Stimulated activated CD4-positive, alpha-beta T cell treated with anti-CD3 and anti-CD28 coated beads, Interleukin-1b, Interleukin-23, amount 100 ng/mL, for 1 hour (primary cell): Measurements from ENCODE around the gene CCDC15.

Experiments
- DNase-seq, 2 donors: peaks; one replicate each; pipeline ENCODE4 v3.0.0-alpha.2; 2020; ENCODE audit warnings: low read depth in 2 of 2

CCDC15 gene

DNA sequence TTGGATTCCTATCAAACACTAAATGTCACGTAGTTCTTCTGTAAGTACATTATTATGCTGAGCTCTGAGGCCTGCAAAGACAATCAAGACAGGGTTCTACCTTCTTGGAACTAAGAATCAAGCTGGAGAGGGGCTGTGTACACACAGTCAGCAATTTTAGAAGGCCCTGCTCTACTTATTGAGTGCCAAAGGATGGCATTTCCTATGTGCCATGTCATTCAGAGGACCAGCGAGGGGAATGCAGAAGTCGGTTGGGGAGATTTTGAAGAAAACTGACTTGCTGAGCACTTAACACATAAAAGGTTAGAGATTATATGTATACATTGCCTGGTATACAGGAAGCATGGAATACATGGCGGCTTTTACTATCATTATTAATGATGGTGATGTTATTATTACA lies 114.4 kb downstream of the CCDC15 start:
- DNase-seq: no peak

DNA sequence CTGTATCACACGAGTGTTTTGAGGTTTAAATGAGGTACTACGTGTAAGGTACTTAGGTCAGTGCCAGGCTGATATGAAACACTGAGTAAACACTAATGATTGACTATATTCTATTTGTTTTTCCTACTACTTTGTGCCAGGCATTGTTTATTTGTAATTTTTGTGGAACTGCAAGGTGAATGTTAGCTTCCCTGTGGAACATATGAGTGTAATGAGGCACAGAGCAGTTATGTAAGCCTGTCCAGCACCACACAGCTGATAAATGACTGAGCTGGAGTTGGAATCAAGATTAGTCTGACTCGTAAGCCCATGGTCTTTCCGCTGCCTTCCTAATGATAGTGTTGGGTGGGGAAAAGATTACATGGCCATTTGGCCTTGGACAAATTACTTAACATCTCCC lies 115.0 kb downstream of the CCDC15 start:
- DNase-seq: no peak

DNA sequence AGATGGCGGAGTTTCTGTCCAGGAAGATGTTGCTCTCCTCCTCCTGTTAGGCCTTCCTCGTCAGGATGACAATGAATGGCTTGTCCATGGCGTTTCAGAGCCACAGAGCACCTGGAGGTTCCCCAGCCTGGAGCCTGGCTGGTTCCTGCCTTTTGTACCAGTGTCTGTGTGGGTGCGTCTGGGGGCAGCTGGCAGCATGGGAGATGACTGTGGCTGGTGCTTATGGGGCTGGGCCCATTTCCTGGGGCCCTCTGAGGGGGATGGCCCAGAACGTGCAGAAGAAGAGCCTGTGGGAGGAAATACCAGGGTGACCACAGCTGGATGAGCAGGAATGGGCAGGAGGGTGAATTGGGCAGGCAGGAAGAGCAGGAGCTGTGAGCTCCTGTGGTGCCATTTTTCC lies 115.8 kb downstream of the CCDC15 start:
- no peak for DNase-seq

DNA sequence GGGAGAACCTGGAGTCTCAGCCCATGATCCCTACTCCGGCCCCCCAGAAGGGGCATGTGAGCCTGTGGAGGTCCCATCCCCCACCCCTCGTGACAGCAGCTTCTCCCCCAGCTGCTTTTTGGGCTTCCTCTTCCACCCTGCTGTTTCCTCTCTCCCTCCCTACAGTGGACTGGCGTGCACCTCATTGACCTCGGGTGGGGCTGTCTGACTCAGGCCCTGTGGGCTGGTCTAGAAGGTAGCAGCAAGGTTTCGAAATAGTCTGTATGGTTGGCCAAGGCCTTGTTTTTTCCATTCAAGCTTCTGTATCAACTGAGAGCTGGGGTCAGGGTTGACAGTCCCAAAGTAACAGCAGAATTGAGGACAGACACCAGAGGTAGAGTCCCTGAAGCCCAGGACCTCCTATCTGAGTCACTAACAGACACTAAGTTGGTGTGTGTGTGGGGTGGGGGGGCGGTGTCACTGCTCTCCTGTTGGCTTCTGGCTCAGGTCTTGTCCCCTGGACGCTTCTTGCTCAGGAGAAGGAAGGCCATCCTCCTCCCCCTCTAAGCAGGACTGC lies 116.8 kb downstream of the CCDC15 start:
- no peak for DNase-seq

DNA sequence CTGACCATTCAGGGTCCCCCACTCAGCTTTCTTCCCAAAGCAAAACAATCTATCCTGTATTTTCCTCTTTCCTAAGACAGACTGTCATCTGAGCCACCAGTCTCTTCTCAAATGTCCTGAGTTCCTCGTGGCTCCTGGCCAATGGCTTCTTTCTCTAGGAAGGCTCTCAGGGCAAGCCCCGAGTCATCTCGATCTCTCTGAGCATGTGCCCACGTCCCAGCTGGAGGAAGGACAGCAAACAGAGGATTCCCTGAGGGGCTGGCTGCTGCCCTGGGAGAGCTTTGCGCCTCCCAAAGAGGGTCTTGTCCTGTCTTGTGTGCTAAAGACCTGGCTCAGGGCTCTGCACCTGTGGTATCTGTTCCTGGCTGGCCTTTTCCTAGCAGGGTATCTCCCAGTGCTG lies 117.4 kb downstream of the CCDC15 start:
- DNase-seq: no peak

DNA sequence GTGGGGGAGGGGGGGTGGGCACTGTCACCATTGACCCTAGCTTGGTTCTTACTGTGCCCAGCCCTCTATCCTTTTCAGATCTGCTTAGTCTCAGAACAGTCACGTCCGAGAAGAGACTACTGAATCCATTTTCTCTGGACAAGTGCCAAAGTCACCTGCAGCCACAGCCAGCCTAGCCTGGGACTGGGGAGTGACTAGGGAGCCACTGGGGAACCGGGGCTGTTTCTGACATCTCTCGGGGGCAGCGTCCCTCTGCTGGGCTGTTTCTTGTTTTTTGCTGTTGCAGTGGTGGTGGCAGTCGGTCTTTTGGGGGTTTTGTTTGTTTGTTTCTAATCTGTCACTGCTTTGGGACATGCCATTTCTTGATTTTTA lies 117.8 kb downstream of the CCDC15 start:
- no peak for DNase-seq

DNA sequence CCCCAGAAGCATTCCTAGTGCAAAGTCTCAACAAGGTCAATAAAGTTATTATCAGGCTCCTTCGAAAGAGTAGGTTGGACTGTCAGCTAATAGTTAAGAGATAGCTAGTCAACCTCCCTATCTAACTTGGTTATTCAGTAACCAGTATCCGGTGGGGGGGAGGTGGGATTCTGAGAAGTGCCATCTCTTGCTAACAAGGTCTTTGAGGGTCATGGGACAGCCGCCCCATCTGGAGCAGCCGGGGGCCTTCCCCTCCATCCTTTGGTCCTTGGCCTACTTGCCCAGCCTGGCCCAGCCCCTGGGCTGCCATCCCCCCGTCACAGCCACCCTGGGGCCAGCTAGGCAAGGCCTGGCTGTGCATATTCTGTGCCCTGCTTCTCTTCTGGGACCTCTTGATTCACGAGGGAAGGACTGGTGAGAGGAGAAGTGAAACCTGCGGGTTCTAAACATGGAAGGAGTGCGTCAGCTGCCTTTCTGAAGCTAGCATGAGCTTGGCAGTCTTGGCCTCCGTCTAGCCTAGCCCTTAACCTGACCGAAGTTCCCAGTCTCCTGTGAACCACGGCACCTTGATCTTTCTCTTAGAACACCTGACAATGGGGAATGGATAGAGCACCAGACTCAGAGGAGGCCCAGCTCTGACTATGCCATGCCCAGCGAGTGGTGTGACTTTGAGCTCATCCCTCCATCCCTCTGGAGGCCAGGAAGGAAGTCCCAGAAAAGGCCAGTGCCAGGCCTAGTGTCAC lies 118.4 kb downstream of the CCDC15 start:
- no peak for DNase-seq

DNA sequence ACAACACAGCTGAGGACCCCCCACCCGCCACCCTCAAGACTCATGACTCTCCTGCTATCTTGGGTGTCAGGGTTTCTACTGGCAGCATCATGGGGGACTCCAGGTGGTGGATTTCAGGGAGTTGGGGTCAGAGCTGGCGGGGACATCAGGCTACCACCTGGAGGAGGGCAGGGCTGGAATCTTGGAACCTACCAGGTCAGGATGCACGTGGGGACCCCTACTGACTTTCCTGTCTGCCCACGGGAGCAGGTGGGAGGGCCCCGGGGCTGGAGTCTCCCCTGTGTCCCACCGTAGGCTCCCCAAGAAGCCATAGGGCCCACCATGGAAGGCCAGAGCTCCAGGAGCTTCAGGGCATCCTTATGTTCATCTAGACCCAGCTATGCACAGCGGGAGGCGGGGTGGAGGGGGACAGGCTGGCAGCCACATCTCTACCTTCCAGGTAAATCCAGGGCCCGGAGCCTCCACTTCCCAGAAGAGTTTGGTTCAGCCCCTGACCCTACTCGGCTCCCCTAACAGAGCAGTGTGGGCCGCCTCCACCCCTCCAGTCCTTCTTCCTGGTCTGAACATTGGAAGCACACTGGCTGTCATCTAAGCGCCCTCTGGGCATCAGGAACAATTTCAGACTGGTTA lies 119.1 kb downstream of the CCDC15 start:
- DNase-seq: no peak

DNA sequence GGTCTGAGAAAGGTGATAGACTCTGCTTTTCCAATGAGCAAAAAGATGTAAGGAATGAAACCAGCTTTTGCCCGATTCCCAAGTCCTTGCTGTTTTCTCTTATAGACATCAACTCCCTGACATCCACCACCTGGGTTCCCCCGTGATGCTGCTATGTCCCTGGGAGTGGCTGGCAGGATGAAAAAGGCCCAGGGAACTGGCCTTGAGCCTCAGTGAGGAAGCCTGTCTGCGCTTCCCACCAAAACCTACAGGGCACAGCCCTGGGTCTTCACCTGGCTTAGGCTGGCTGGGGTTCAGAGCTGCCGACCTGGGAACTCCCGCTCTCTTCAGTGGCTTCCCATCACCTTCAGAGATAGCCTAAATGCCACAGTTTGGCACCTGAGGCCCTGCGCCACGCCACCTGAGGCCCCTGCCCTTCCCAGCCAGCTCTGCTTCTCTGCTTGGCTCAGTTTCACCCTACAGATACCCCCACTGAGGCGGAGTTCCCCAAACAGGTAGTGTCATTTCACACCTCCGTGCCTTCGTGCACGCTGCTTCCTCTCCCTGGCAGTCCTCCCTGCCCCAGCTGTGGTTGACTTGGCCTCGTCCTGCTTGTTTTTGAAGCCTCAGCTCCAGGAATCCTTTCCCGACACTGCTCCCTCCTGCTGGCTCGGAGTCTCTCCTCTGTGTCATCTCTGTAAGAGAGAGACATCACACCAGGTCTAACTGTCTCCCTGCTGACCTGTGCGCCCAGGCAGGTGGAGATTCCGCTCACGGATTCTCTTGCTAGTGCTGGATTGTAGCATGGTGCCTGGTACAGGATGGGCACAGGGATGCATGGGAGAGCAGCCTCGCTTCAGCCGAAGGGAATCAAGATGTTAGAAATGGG lies 119.8 kb downstream of the CCDC15 start:
- no peak for DNase-seq

DNA sequence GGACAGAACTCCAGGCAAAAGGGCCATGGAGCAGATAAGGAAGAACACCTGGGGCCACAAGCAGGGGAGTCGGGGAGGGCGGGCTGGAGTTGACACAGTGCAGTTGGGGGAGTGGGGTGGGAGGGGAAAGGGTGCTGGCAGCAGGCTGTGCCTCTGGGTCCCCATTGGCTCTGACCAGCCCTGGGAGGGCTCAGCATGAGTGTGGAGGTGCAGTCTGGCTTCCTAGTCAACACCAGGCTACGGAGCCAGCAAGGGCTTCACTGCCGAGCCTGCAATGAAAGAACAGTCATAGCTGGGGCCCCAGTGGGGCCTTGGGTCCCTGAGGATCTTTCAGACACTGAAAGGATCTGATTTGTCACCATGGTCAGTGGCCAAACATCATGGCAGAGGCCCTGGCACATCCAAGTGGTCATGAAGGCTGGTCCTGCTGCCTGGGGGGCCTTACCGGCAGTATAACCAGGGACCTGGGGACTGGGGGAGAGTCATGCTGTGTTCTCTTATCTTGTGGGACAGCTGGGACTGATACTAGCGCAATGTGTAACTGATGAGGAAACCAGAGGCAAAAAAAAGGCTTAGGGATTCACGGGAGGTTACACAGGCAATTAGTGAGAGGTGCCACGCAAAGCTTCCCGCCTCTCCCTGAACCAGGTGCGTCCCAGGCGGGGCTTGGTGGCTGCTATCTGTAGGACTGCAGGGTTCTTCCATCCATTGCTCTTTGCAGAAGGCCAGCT lies 120.7 kb downstream of the CCDC15 start:
- DNase-seq: no peak

DNA sequence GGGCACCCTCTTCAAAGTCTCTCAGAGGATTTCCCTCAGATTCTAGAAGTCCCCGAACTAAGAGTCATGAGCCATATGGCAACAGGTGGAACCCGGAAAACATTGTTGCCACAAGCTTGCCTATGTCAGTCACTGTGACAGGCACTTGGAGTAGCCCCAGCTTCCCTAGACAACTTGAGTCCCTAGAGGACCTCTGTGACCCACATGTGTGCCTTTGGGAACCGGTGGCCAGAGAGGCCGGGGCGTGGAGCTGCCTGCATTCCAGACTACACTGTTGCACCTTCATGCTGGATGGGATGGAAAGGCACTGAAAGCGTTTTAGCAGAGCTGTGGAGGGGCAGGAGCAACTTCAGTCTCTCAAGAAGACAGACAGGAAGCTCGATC lies 121.2 kb downstream of the CCDC15 start:
- no peak for DNase-seq

DNA sequence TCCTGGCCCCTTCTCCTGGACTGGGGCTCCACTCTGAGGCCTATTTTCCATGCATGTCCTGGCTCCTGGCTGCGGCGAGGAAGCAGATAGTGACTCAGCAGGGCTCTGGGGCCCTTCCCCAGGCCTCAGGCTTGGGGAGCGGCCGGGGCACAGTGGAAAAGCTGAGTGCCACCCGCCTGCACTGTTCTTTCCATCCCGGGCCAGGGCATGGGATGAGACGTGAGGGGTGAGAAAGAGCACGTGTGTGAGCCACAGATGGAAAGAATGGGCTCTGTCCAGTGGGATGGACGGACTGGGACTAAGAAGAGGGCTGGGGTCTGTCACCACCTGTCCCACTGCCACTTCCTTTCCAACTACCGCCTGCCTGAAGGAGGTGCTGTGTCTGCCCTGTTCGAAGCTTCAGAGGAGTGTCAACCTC lies 121.9 kb downstream of the CCDC15 start:
- DNase-seq: no peak

DNA sequence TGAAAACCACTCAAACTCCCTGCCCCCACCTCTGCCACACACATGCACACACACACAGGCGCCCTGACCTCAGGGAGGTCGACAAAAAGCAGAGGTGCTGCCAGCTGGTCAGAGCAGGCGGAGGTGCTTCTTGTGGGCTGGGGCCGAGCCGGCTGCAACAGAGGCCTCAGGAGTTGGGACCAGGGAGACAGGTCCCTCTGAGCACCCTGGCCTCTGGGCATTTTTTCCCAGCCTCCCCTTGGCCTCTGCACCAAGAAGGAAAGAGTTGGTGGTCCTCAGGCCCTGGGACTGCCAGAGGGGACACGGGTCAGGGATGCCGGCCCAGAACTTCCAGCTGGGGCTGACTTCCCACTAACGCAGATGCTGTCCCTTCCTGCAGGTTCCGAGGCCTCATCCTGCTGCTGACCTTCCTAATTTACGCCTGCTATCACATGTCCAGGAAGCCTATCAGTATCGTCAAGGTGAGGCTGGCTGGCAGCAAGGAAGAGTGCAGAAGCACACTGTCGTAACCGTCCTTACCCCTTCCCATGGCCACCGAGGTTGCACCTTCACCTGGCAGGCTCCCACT lies 122.5 kb downstream of the CCDC15 start:
- no peak for DNase-seq

DNA sequence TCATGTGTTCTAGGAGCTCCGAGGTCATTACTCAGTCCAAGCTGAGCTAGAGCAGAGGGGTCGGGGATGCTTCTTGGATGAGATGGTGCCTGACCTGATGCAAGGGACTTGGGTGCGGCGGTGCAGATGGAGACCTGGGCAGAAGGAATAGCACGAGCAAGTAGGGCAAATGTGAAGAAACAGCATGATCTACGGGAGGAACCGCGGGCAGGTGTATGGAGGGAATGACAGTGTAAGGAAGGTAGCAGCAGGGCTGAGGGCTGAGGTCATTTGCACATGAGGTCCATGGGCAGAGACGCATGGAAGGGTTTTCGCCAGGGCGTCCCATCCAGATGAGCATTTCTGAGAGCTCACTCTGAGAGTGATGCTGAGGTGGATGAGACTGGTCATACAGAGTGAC lies 124.0 kb downstream of the CCDC15 start:
- DNase-seq: no peak

DNA sequence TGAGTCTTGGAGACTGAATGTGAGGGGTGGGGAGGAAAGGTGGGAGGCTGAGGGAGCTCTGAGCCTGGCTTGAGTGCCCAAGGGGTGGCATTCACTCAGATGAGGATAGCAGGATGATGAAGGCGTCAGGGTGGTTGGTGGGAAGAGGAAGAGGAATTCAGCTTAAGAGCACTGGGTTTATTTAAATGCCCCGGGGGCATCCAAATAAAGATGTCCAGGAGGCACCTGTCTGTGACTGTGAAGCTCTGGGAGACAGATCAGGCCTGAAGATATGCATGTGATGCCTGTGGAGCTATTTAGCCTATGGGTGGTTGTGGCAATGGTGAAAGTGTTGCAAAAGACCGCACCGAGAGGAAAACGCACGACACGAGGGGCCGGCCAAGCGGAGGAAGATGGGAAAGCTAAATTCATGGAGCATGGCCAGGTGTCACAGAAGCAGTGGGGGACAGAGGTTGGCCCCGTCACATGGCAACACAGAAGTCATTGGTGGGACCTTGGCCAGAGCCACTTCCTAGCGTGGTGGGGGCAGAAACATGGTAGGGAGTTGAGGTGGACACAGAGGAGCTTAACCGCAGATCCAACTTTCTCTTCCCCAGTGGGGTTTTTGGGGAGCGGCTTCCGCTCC lies 124.6 kb downstream of the CCDC15 start:
- DNase-seq: no peak

DNA sequence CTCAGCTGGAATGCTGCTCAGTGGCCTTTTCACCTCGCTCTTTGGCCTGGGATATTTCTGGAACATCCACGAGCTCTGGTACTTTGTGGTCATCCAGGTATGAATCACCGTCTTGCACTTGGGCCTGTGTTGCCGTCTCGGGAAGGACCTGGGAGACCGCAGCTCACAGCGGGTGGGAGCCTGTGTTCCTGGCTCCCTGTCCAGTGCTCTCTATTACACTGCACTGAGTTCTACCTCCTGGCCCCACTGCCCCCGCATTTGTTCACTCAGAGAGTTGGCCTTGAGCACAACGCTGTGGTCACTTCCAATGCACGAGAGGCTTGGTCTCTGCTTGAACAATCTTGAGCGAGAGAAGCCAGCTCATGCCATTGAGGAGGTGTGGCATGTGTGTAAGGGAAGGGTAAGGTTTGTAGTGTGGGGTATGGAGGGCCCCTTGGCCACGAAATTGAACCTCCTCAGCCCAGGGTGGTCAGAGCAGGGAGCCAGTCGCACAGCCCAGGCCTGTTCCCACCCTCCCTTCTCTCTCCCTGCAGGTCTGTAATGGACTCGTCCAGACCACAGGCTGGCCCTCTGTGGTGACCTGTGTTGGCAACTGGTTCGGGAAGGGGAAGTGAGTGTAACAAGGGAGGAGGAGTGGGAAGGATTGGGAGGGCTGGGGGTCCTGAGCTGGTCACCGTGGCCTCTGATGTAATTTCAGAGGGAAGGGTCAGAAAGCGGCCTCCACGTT lies 125.3 kb downstream of the CCDC15 start:
- no peak for DNase-seq

DNA sequence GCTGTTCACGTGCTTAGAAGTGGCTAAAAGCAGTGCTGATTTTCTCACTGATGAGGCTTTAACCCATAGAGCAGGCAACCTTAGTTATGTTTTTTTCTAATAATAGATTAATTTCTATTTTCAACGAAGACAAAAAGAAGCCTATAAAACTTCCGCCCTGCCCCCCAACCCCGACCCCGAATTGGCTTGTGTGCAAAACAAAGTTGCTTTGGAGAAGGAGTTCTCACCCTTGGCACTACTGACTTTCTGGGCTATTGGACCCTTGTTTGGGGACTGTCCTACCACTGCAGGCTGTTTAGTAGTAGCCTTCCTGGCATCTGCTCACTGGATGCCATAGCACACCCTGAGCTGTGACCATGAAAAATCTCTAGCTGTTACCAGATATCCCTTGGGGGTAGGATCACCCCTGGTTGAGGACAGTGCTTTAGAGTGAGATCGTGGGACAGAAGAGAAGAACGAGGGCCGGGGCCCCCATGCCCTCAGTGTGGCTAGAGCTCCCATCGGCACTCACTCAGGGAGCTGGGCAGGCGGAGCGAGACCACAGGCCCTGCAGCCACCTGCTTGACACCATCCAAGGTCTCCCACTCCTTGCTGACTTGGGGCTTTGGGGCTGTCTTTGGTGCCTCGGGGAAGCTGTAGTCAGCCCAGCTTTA lies 126.0 kb downstream of the CCDC15 start:
- no peak for DNase-seq

DNA sequence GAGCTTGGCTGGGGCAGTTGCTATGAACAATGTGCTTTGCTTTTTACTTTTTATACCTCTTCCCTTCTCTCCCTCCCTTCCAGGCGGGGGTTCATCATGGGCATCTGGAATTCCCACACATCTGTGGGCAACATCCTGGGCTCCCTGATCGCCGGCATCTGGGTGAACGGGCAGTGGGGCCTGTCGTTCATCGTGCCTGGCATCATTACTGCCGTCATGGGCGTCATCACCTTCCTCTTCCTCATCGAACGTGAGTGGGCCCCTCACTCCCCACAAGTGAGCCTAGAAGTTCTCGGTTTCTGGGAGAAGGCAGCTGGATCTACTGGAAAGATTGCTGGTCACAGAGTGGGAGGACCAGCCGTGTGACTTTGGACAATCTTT lies 126.5 kb downstream of the CCDC15 start:
- DNase-seq: no peak

DNA sequence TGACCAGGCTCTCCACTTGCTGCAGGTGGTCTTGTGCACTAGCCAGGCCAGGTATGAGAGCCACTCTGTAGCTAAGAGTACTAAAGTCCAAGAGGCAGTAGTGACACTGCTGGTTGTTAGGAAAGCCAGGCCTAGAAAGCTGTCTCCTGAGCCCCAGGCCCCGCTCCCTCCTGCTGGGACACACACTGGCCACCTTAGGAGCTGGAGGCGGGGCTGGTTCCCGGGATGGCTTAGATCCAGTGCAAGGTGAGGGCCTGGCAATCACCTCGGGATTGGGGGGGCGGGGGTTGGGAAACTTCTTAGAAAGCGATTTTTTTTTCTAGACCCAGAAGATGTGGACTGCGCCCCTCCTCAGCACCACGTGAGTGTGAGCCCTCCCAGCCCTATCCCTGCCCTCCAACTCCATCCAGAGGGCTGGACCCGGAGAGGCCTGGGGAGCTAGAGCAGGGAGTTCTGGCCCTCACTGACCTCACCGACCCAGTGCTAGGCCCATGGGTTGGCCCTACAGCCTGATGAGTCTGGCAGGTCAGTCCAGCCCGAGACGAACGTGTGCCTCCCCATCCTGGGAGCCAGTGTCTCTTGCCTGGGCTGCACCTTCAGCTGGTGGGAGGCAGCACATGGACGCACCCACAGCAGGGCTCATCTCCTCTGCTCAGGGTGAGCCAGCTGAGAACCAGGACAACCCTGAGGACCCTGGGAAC lies 127.2 kb downstream of the CCDC15 start:
- DNase-seq: no peak
